ENCODE results near the gene ETV6.

The ETV6 gene

GRCh38 chr12:11649413-11650285 lies at the start of gene ETV6:
Gene ETV6 (plus strand): TSS chr12:11649674. CDS start chr12:11650128, 454 bp downstream.
- in situ Hi-C loops (cut with HindIII; ENCODE audit: low pct_ligation_motif_present, low sequenced_read_pairs) = no loop called here
- Histone ChIP-seq H3K36me3 (replicated peaks) (no peaks in the 10 kb centered on the region), H3K27ac (peak within 1 kb of the TSS; percentile 99), H3K4me3 (ENCODE audit: low read depth, low read length) (peak within 1 kb of the TSS; percentile 93), H3K27me3 (replicated peaks) (no peaks in the 10 kb centered on the region)
- peak; percentile 83 for DNase-seq
- TF ChIP-seq CTCF (IDR thresholded peaks at IDR 0.05; ENCODE audit: low read depth, low read length, missing control alignments) = no peak

- in situ Hi-C loops (cut with HindIII; ENCODE audit: low pct_ligation_motif_present, low sequenced_read_pairs) = no loop called here
- no peak for DNase-seq
- Histone ChIP-seq H3K36me3 (replicated peaks) (no peaks in the 10 kb centered on the region), H3K4me3 (ENCODE audit: low read depth, low read length) (no peak overlapping the region), H3K27ac (no peak overlapping the region), H3K27me3 (replicated peaks) (no peaks in the 10 kb centered on the region)
- no peak for TF ChIP-seq CTCF (IDR thresholded peaks at IDR 0.05; ENCODE audit: low read depth, low read length, missing control alignments)
Observed at GRCh38 chr12:11600199-11600598, 49.3 kb upstream of the ETV6 start.

- TF ChIP-seq CTCF (IDR thresholded peaks at IDR 0.05; ENCODE audit: low read depth, low read length, missing control alignments) = no peak
Observed at GRCh38 chr12:11601647-11602046, 47.8 kb upstream of the ETV6 start.

GRCh38 chr12:11607313-11608081 lies 42.0 kb upstream of the ETV6 start:
- TF ChIP-seq CTCF (IDR thresholded peaks at IDR 0.05; ENCODE audit: low read depth, low read length, missing control alignments) = no peak
- DNase-seq = peak; percentile 22
- Histone ChIP-seq H3K27me3 (replicated peaks) (no peaks in the 10 kb centered on the region), H3K36me3 (replicated peaks) (no peaks in the 10 kb centered on the region), H3K27ac (no peak overlapping the region), H3K4me3 (ENCODE audit: low read depth, low read length) (no peak overlapping the region)
- in situ Hi-C loops (cut with HindIII; ENCODE audit: low pct_ligation_motif_present, low sequenced_read_pairs) = no loop called here

More at GRCh38 chr12:11601647-11602046, 47.8 kb upstream of the ETV6 start:
- Histone ChIP-seq H3K4me3 (ENCODE audit: low read depth, low read length) (no peak overlapping the region), H3K36me3 (replicated peaks) (no peaks in the 10 kb centered on the region), H3K27ac (no peak overlapping the region), H3K27me3 (replicated peaks) (no peaks in the 10 kb centered on the region)
- no peak for DNase-seq
- in situ Hi-C loops (cut with HindIII; ENCODE audit: low pct_ligation_motif_present, low sequenced_read_pairs) = no loop called here

GRCh38 chr12:11609045-11609444 lies 40.4 kb upstream of the ETV6 start:
- Histone ChIP-seq H3K4me3 (ENCODE audit: low read depth, low read length) (no peak overlapping the region), H3K36me3 (replicated peaks) (no peaks in the 10 kb centered on the region), H3K27me3 (replicated peaks) (no peaks in the 10 kb centered on the region), H3K27ac (no peak overlapping the region)
- no peak for DNase-seq
- in situ Hi-C loops (cut with HindIII; ENCODE audit: low pct_ligation_motif_present, low sequenced_read_pairs) = no loop called here
- no peak for TF ChIP-seq CTCF (IDR thresholded peaks at IDR 0.05; ENCODE audit: low read depth, low read length, missing control alignments)

All from brain microvascular endothelial cell (primary cell).